Trophoblast cell (in vitro differentiated cells and primary cell): ENCODE data around the gene SPIRE1.

ENCODE experiments used
- DNase-seq, 2 donors: peaks; one replicate each; pipeline ENCODE4 v3.0.0-alpha.2; 2016
- H2AFZ ChIP-seq: 2 replicates; pipeline ENCODE4 v1.6.1; 2013; ENCODE audit warnings: low read length, moderate library complexity, mild to moderate bottlenecking; ENCODE audit not compliant: insufficient read depth, poor library complexity
- H2AK5ac ChIP-seq: 2 replicates; pipeline ENCODE4 v1.6.1; 2013; ENCODE audit warnings: mild to moderate bottlenecking, low read length
- H2BK120ac ChIP-seq: 2 replicates; pipeline ENCODE4 v1.6.1; 2013; ENCODE audit warnings: low read length, mild to moderate bottlenecking, moderate library complexity; ENCODE audit not compliant: insufficient read depth, poor library complexity
- H2BK12ac ChIP-seq: 2 replicates; pipeline ENCODE4 v1.6.1; 2013; ENCODE audit warnings: mild to moderate bottlenecking, low read length, moderate library complexity
- H2BK5ac ChIP-seq: 2 replicates; pipeline ENCODE4 v1.6.1; 2013; ENCODE audit warnings: low read length, low read depth, moderate library complexity, mild to moderate bottlenecking; ENCODE audit not compliant: poor library complexity
- H3K14ac ChIP-seq: 2 replicates; pipeline ENCODE4 v1.6.1; 2013; ENCODE audit warnings: mild to moderate bottlenecking, low read length
- H3K18ac ChIP-seq: 2 replicates; pipeline ENCODE4 v1.6.1; 2013; ENCODE audit warnings: mild to moderate bottlenecking, low read length
- H3K23ac ChIP-seq: 2 replicates; pipeline ENCODE4 v1.6.1; 2013; ENCODE audit warnings: low read length
- H3K27ac ChIP-seq: 2 replicates; pipeline ENCODE4 v1.5.1; 2013; ENCODE audit warnings: low read depth, mild to moderate bottlenecking, inconsistent platforms, low read length, moderate library complexity
- H3K27me3 ChIP-seq: 2 replicates; pipeline ENCODE4 v1.6.1; 2013; ENCODE audit warnings: inconsistent platforms, mild to moderate bottlenecking, low read length, moderate library complexity; ENCODE audit not compliant: insufficient read depth
- H3K36me3 ChIP-seq, 2 experiments: 1 replicate in 1 of 2; 2 replicates in 1 of 2; pipeline ENCODE4 v1.6.1; 2013; ENCODE audit warnings: low read length in 2 of 2, mild to moderate bottlenecking in 2 of 2, moderate library complexity in 1 of 2; ENCODE audit not compliant: insufficient read depth in 2 of 2, control insufficient read depth in 1 of 2
- H3K4ac ChIP-seq: 2 replicates; pipeline ENCODE4 v1.6.1; 2013; ENCODE audit warnings: low read depth, mild to moderate bottlenecking, low read length, moderate library complexity
- H3K4me1 ChIP-seq, 2 experiments: 1 replicate in 1 of 2; 2 replicates in 1 of 2; pipeline ENCODE4 v1.6.1; 2013; ENCODE audit warnings: low read length in 2 of 2, mild to moderate bottlenecking in 2 of 2, moderate library complexity in 1 of 2; ENCODE audit not compliant: insufficient read depth in 2 of 2, control insufficient read depth in 1 of 2
- H3K4me2 ChIP-seq: 2 replicates; pipeline ENCODE4 v1.6.1; 2013; ENCODE audit warnings: inconsistent platforms, mild to moderate bottlenecking, low read length, moderate library complexity
- H3K4me3 ChIP-seq: 2 replicates; pipeline ENCODE4 v1.5.1; 2013; ENCODE audit warnings: mild to moderate bottlenecking, low read depth, low read length, inconsistent platforms
- H3K79me1 ChIP-seq: one replicate; pipeline ENCODE4 v1.6.1; 2013; ENCODE audit warnings: low read length
- H3K79me2 ChIP-seq: 2 replicates; pipeline ENCODE4 v1.6.1; 2013; ENCODE audit warnings: low read length, mild to moderate bottlenecking; ENCODE audit not compliant: control insufficient read depth, insufficient read depth, poor library complexity
- H3K9ac ChIP-seq: 2 replicates; pipeline ENCODE4 v1.6.1; 2013; ENCODE audit warnings: mild to moderate bottlenecking, low read length
- H3K9me3 ChIP-seq: 2 replicates; pipeline ENCODE4 v1.6.1; 2013; ENCODE audit warnings: low read depth, mild to moderate bottlenecking, control low read depth, inconsistent platforms, low read length; ENCODE audit not compliant: insufficient read depth
- H4K12ac ChIP-seq: 2 replicates; pipeline ENCODE4 v1.6.1; 2013; ENCODE audit warnings: low read depth, mild to moderate bottlenecking, low read length, moderate library complexity
- H4K8ac ChIP-seq: 2 replicates; pipeline ENCODE4 v1.6.1; 2013; ENCODE audit warnings: low read depth, mild to moderate bottlenecking, low read length, moderate library complexity
- H4K91ac ChIP-seq: one replicate; pipeline ENCODE4 v1.6.1; 2013; ENCODE audit warnings: low read depth, mild to moderate bottlenecking, low read length, moderate library complexity
- WGBS: extraction: QIAGEN DNeasy Blood & Tissue Kit; methylation state at CpG from one replicate; pipeline ENCODE4 v1.1.7; 2013; ENCODE audit warnings: missing lambda C conversion rate; ENCODE audit not compliant: insufficient read length, insufficient coverage; ENCODE audit errors: extremely low coverage; 5-methylcytosine and 5-hydroxymethylcytosine counted together

The SPIRE1 gene

GRCh38 chr18:12701161-12701560, 43.3 kb upstream of the SPIRE1 start:
- peaks cover 1 to 2% of the 10 kb centered on the region in 2 experiments for H3K36me3 ChIP-seq
- no peak overlapping the region for H4K12ac ChIP-seq
- no peak overlapping the region for H3K18ac ChIP-seq
- H3K4ac ChIP-seq = no peak overlapping the region
- peak overlapping the region; percentile 84 for H3K4me2 ChIP-seq
- peaks cover 10% of the 10 kb centered on the region for H3K79me1 ChIP-seq
- no peak overlapping the region for H4K91ac ChIP-seq
- no peaks in the 10 kb centered on the region for H3K9me3 ChIP-seq
- no peak overlapping the region for H3K14ac ChIP-seq
- H3K79me2 ChIP-seq = peaks cover 13% of the 10 kb centered on the region
- no peak overlapping the region for H3K23ac ChIP-seq
- H3K9ac ChIP-seq = no peak overlapping the region
- H3K4me3 ChIP-seq = no peak overlapping the region
- no peak overlapping the region for H4K8ac ChIP-seq
- H3K27ac ChIP-seq = no peak overlapping the region
- H3K4me1 ChIP-seq = peaks cover 5 to 7% of the 10 kb centered on the region in 2 experiments
- H2AK5ac ChIP-seq = no peak overlapping the region
- DNase-seq = peak in 1 of 2 donors; percentile 64
- no CpG with 5 or more reads among the region's 3 CpGs for WGBS
- no peak overlapping the region for H2BK5ac ChIP-seq
- no peak overlapping the region for H2AFZ ChIP-seq
- H2BK12ac ChIP-seq = no peak overlapping the region
- H2BK120ac ChIP-seq = no peak overlapping the region
- H3K27me3 ChIP-seq = no peaks in the 10 kb centered on the region

DNA sequence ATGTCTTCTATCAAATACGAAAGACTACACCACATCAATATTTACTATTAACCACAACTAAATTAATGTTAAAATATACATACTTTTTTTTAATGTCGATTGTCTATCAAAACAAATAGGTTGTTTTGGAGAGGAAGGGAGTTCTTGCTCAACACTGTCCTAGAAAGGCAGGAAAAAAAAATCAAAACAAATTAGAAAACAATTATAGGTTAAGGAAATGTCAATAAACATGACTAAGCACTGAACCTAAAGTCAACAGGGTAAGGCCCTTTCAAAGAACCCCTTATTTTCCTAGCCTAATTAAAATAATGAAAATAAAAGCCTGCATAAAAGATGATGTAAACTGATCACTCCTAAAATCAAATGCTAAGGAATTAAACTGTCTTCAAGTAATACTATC, 41.8 kb upstream of the SPIRE1 start:
- Histone ChIP-seq H3K14ac (no peak overlapping the region), H3K4ac (no peak overlapping the region), H3K4me1 (peaks cover 5 to 7% of the 10 kb centered on the region in 2 experiments), H4K91ac (no peak overlapping the region), H3K4me2 (no peak overlapping the region), H3K36me3 (peaks cover 1 to 2% of the 10 kb centered on the region in 2 experiments), H3K27me3 (no peaks in the 10 kb centered on the region), H2BK5ac (no peak overlapping the region), H2BK12ac (no peak overlapping the region), H3K9ac (no peak overlapping the region), H3K9me3 (no peaks in the 10 kb centered on the region), H3K79me2 (peaks cover 13% of the 10 kb centered on the region), H4K8ac (no peak overlapping the region), H2BK120ac (no peak overlapping the region), H2AK5ac (no peak overlapping the region), H3K23ac (no peak overlapping the region), H3K4me3 (no peak overlapping the region), H3K18ac (no peak overlapping the region), H3K79me1 (peaks cover 10% of the 10 kb centered on the region), H3K27ac (no peak overlapping the region), H4K12ac (no peak overlapping the region), H2AFZ (no peak overlapping the region)
- DNase-seq = no peak
- WGBS = no CpG with 5 or more reads among the region's 2 CpGs

GRCh38 chr18:12694032-12694431, 36.1 kb upstream of the SPIRE1 start:
- no peak overlapping the region for H3K27ac ChIP-seq
- no CpG with 5 or more reads among the region's 2 CpGs for WGBS

DNA sequence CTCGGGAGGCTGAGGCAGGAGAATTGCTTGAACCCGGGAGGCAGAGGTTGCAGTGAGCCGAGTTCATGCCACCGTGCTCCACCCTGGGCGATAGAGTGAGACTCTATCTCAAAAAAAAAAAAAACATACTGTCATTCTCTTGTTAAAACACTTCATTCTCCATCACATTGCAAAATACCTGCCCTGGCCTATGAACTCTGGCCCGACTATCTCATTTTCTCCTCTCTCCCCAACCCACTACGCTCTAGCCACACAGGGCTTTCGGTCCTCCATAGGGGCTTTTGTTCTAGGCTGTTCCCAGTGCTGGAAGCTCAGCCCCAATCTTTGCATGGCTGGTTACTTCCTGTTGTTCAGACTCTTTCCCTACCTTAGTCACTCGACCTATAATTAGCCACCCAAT, 34.3 kb upstream of the SPIRE1 start:
- Histone ChIP-seq H2BK120ac (no peak overlapping the region), H4K12ac (no peak overlapping the region), H3K4ac (no peak overlapping the region), H3K14ac (no peak overlapping the region), H2AFZ (no peak overlapping the region), H4K91ac (no peak overlapping the region), H3K4me1 (no peaks in the 10 kb centered on the region), H2AK5ac (no peak overlapping the region), H2BK12ac (no peak overlapping the region), H3K79me2 (no peaks in the 10 kb centered on the region), H3K23ac (no peak overlapping the region), H3K9ac (no peak overlapping the region), H3K4me3 (no peak overlapping the region), H3K4me2 (no peak overlapping the region), H3K79me1 (no peaks in the 10 kb centered on the region), H3K36me3 (peaks cover 1 to 3% of the 10 kb centered on the region in 2 experiments), H4K8ac (no peak overlapping the region), H3K27ac (peak overlapping the region; percentile 22), H3K18ac (no peak overlapping the region), H3K9me3 (no peaks in the 10 kb centered on the region), H2BK5ac (no peak overlapping the region), H3K27me3 (no peaks in the 10 kb centered on the region)
- no peak for DNase-seq
- no CpG with 5 or more reads among the region's 9 CpGs for WGBS

More at GRCh38 chr18:12694032-12694431, 36.1 kb upstream of the SPIRE1 start:
- Histone ChIP-seq H3K4me3 (no peak overlapping the region), H3K14ac (no peak overlapping the region), H3K79me1 (no peaks in the 10 kb centered on the region), H2AFZ (no peak overlapping the region), H3K4me2 (no peak overlapping the region), H2BK12ac (no peak overlapping the region), H3K79me2 (no peaks in the 10 kb centered on the region), H3K27me3 (no peaks in the 10 kb centered on the region), H4K91ac (no peak overlapping the region), H2BK120ac (no peak overlapping the region), H4K12ac (no peak overlapping the region), H2AK5ac (no peak overlapping the region), H3K36me3 (peaks cover 3 to 4% of the 10 kb centered on the region in 2 experiments), H4K8ac (no peak overlapping the region), H3K9me3 (no peaks in the 10 kb centered on the region), H3K4ac (no peak overlapping the region), H3K18ac (no peak overlapping the region), H3K4me1 (no peaks in the 10 kb centered on the region), H2BK5ac (no peak overlapping the region), H3K9ac (no peak overlapping the region), H3K23ac (no peak overlapping the region)
- DNase-seq = peak; percentile 28 to 49
